Fibroblast of lung (primary cell): ENCODE results near the gene LGALS4. TPM values are rescaled to one million over a fixed set of nuclear protein-coding genes. Genes with fewer than 3 reads are reported as not detected.
"Not testable (repeated sequence)": the region's sequence is repeated elsewhere in the genome, so short reads cannot be mapped to it uniquely, and the experiment has no call there.

ENCODE experiments used
- DNase-seq, 2 donors: peaks; one replicate each; pipeline versions ENCODE4 v3.0.0 to v3.0.0-alpha.2; 2010; ENCODE audit warnings: low read depth in 2 of 2
- H2AFZ ChIP-seq: 2 replicates; pipeline ENCODE4 v1.5.1; 2012; ENCODE audit warnings: low read length, control low read depth, inconsistent platforms
- H3K27ac ChIP-seq: 2 replicates; pipeline ENCODE4 v1.5.1; 2011; ENCODE audit warnings: low read length, control low read depth; ENCODE audit not compliant: insufficient read depth
- H3K27me3 ChIP-seq: 2 replicates; pipeline ENCODE4 v1.5.1; 2011; ENCODE audit warnings: mild to moderate bottlenecking, low read length; ENCODE audit not compliant: control insufficient read depth, insufficient read depth
- H3K36me3 ChIP-seq: 2 replicates; pipeline ENCODE4 v1.5.1; 2011; ENCODE audit warnings: low read length; ENCODE audit not compliant: control insufficient read depth, insufficient read depth
- H3K4me1 ChIP-seq: 2 replicates; pipeline ENCODE4 v1.5.1; 2011; ENCODE audit warnings: low read length; ENCODE audit not compliant: control insufficient read depth, insufficient read depth; ENCODE audit errors: extremely low read depth
- H3K4me2 ChIP-seq: 2 replicates; pipeline ENCODE4 v1.5.1; 2011; ENCODE audit warnings: low read length, control low read depth; ENCODE audit not compliant: insufficient read depth; ENCODE audit errors: extremely low read depth
- H3K4me3 ChIP-seq, 4 experiments: fragments of 200-600 bp in 1 of 4; sonication (generic) in 1 of 4; replicated peaks in 1 of 4; 2 replicates each; pipeline ENCODE4 v1.5.1; 2011 to 2016; ENCODE audit warnings: low read length in 4 of 4, low read depth in 3 of 4, mild to moderate bottlenecking in 3 of 4, control low read depth in 2 of 4, inconsistent platforms in 1 of 4, mixed read lengths in 1 of 4; ENCODE audit not compliant: insufficient read depth in 1 of 4; ENCODE audit errors: control extremely low read depth in 1 of 4
- H3K79me2 ChIP-seq: 2 replicates; pipeline ENCODE4 v1.5.1; 2012; ENCODE audit warnings: mild to moderate bottlenecking, low read length, inconsistent platforms; ENCODE audit not compliant: control insufficient read depth, insufficient read depth
- H3K9ac ChIP-seq: 2 replicates; pipeline ENCODE4 v1.5.1; 2011; ENCODE audit warnings: mild to moderate bottlenecking, low read length, control low read depth; ENCODE audit not compliant: insufficient read depth
- H3K9me3 ChIP-seq: 2 replicates; pipeline ENCODE4 v1.5.1; 2012; ENCODE audit warnings: low read depth, low read length; ENCODE audit not compliant: control insufficient read depth, insufficient read depth
- H4K20me1 ChIP-seq: 2 replicates; pipeline ENCODE4 v1.5.1; 2011; ENCODE audit warnings: low read length; ENCODE audit not compliant: control insufficient read depth, insufficient read depth; ENCODE audit errors: extremely low read depth
- CTCF ChIP-seq, 2 donors: IDR thresholded peaks in 1 of 2; conservative IDR thresholded peaks in 1 of 2; 1 replicate in 1 of 2; 2 replicates in 1 of 2; pipeline ENCODE4 v1.5.1; 2011 to 2012; ENCODE audit warnings: low read length in 2 of 2, control low read depth in 1 of 2, inconsistent platforms in 1 of 2, low read depth in 1 of 2, mild to moderate bottlenecking in 1 of 2
- EZH2 ChIP-seq: IDR thresholded peaks from 2 replicates; pipeline ENCODE4 v1.5.1; 2012; ENCODE audit warnings: low read length, control low read depth, mild to moderate bottlenecking; ENCODE audit errors: missing control alignments
- polyA plus RNA-seq, 2 donors: library from polyadenylated mRNA; depleted of rRNA in 1 of 2; stranded (reverse) in 1 of 2; unstranded in 1 of 2; fragments of >200 nt; gene quantifications; 2 replicates each; pipeline ENCODE4 v1.2.1, GENCODE V29; 2011 to 2012; ENCODE audit warnings: missing spikeins in 1 of 2
- total RNA-seq: library from RNA; depleted of rRNA; stranded (reverse); fragments of >200 nt; gene quantifications from 2 replicates; pipeline ENCODE4 v1.2.1, GENCODE V29; 2014

Gene LGALS4
- total and polyA plus RNA-seq, 2 donors (not counting 1 experiment from before 2014, with no cell fraction given), result not detected

GRCh38 chr19:38815059-38816001, 2.6 kb upstream of the LGALS4 start:
- TF ChIP-seq EZH2, result no peak
- TF ChIP-seq CTCF (conservative IDR thresholded peaks at IDR 0.05 in 1 of 2, IDR thresholded peaks at IDR 0.05 in 1 of 2; ENCODE audit: low read depth in 1 of 2, low read length in 2 of 2), result no peak
- Histone ChIP-seq H2AFZ (no peak overlapping the region), H3K4me2 (no peak overlapping the region), H3K27me3 (no peaks in the 10 kb centered on the region), H3K36me3 (no peaks in the 10 kb centered on the region), H3K9ac (no peak overlapping the region), H3K79me2 (no peaks in the 10 kb centered on the region), H3K4me1 (no peaks in the 10 kb centered on the region), H4K20me1 (no peaks in the 10 kb centered on the region), H3K27ac (no peak overlapping the region), H3K4me3 (no peak overlapping the region), H3K9me3 (no peaks in the 10 kb centered on the region)
- DNase-seq, result no peak

DNA sequence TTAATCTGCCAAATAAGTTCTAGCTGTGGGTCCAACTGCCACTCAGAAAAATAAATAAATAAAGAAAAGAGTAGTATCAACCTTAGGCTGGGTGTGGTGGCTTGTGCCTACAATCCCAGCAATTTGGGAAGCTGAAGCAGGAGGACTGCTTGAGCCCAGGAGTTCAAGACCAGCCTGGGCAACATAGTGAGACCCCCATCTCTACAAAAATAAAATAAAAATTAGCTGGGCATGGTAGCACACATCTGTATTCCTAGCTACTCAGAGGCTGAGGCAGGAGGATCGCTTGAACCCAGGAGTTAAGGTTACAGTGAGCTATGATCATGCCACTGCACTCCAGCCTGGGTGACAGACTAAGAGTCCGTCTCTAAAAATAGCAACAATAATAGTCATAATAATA, 1.2 kb upstream of the LGALS4 start:
- H3K4me3 ChIP-seq, H3K36me3 ChIP-seq, H4K20me1 ChIP-seq, H3K4me1 ChIP-seq, DNase-seq, H3K27me3 ChIP-seq, H2AFZ ChIP-seq, H3K79me2 ChIP-seq, H3K9ac ChIP-seq, H3K4me2 ChIP-seq, H3K9me3 ChIP-seq, H3K27ac ChIP-seq: not testable (repeated sequence)

GRCh38 chr19:38813323-38813722, 578 bp upstream of the LGALS4 start:
- no peaks in the 10 kb centered on the region for H3K9me3 ChIP-seq
- TF ChIP-seq EZH2 (no peak), CTCF (conservative IDR thresholded peaks at IDR 0.05 in 1 of 2, IDR thresholded peaks at IDR 0.05 in 1 of 2; ENCODE audit: low read depth in 1 of 2, low read length in 2 of 2) (no peak)

More at GRCh38 chr19:38813323-38813722, 578 bp upstream of the LGALS4 start:
- H3K79me2 ChIP-seq, result no peaks in the 10 kb centered on the region
- H3K27ac ChIP-seq, result no peak overlapping the region
- H3K4me1 ChIP-seq, result no peaks in the 10 kb centered on the region
- no peak overlapping the region for H3K4me2 ChIP-seq
- H3K27me3 ChIP-seq, result no peaks in the 10 kb centered on the region
- H3K9ac ChIP-seq, result no peak overlapping the region
- no peak overlapping the region for H3K4me3 ChIP-seq
- no peak overlapping the region for H2AFZ ChIP-seq
- DNase-seq, result no peak
- no peaks in the 10 kb centered on the region for H3K36me3 ChIP-seq
- H4K20me1 ChIP-seq, result no peaks in the 10 kb centered on the region
